SK-N-MC (cell line): Measurements from ENCODE around the gene MARK2.

Experiments used
- EZH2 ChIP-seq: fragments of 200-600 bp; sonication (generic); IDR thresholded peaks from one replicate; pipeline ENCODE4 v1.6.1; 2017; ENCODE audit warnings: antibody characterized with exemption
- POLR2AphosphoS5 ChIP-seq: IDR thresholded peaks from 2 replicates; pipeline ENCODE4 v1.6.1; 2012; ENCODE audit warnings: mild to moderate bottlenecking, low read depth, low read length, borderline replicate concordance

- TF ChIP-seq POLR2AphosphoS5 (no peak), EZH2 (no peak)
These were observed 113.7 kb downstream of the MARK2 start for GRCh38 chr11:63952570-63952969.
